Keratinocyte (primary cell): ENCODE measurements around the gene TPBGL. TPM values are rescaled to one million over a fixed set of nuclear protein-coding genes. Genes with fewer than 3 reads are reported as not detected.

Experiments used
- DNase-seq: peaks from one replicate; pipeline ENCODE4 v3.0.0-alpha.2; 2011; ENCODE audit warnings: low read depth, missing footprints, low spot score
- FAIRE-seq: peaks from 2 replicates; lab custom pipeline; 2011; peaks lifted over from hg19 to GRCh38; lab: Jason Lieb, UNC
- H2AFZ ChIP-seq: 2 replicates; pipeline ENCODE4 v1.6.0; 2012; ENCODE audit warnings: low read length, control low read depth, inconsistent platforms; ENCODE audit not compliant: control insufficient read depth
- H3K27ac ChIP-seq: 2 replicates; pipeline ENCODE4 v1.5.1; 2011; ENCODE audit warnings: low read length; ENCODE audit not compliant: control insufficient read depth, insufficient read depth
- H3K27me3 ChIP-seq: 3 replicates; pipeline ENCODE4 v1.6.0; 2011; ENCODE audit warnings: low read length; ENCODE audit not compliant: control insufficient read depth, insufficient read depth; ENCODE audit errors: extremely low read depth
- H3K36me3 ChIP-seq, 2 experiments: 2 replicates in 1 of 2; 3 replicates in 1 of 2; pipeline ENCODE4 v1.5.1; 2011; ENCODE audit warnings: low read length in 2 of 2, mild to moderate bottlenecking in 1 of 2; ENCODE audit not compliant: control insufficient read depth in 2 of 2, insufficient read depth in 2 of 2; ENCODE audit errors: extremely low read depth in 1 of 2
- H3K4me1 ChIP-seq: 3 replicates; pipeline ENCODE4 v1.5.1; 2011; ENCODE audit warnings: low read length; ENCODE audit not compliant: control insufficient read depth, insufficient read depth; ENCODE audit errors: extremely low read depth
- H3K4me2 ChIP-seq: 3 replicates; pipeline ENCODE4 v1.6.0; 2011; ENCODE audit warnings: low read depth, low read length; ENCODE audit not compliant: control insufficient read depth, insufficient read depth; ENCODE audit errors: extremely low read depth
- H3K4me3 ChIP-seq, 3 experiments: fragments of 200-600 bp in 1 of 3; sonication (generic) in 1 of 3; 2 replicates in 2 of 3; 3 replicates in 1 of 3; pipeline ENCODE4 v1.5.1; 2011 to 2016; ENCODE audit warnings: low read length in 3 of 3, mild to moderate bottlenecking in 3 of 3, control low read depth in 2 of 3, inconsistent platforms in 1 of 3, low read depth in 1 of 3, mixed read lengths in 1 of 3, mixed run types in 1 of 3, moderate library complexity in 1 of 3; ENCODE audit not compliant: control insufficient read depth in 2 of 3, insufficient read depth in 2 of 3; ENCODE audit errors: extremely low read depth in 1 of 3
- H3K79me2 ChIP-seq: 2 replicates; pipeline ENCODE4 v1.6.0; 2012; ENCODE audit warnings: low read length; ENCODE audit not compliant: control insufficient read depth, insufficient read depth
- H3K9ac ChIP-seq: 3 replicates; pipeline ENCODE4 v1.6.0; 2011; ENCODE audit warnings: low read length; ENCODE audit not compliant: control insufficient read depth, insufficient read depth; ENCODE audit errors: extremely low read depth
- H3K9me1 ChIP-seq: 3 replicates; pipeline ENCODE4 v1.6.0; 2011; ENCODE audit warnings: low read length; ENCODE audit not compliant: control insufficient read depth, insufficient read depth; ENCODE audit errors: extremely low read depth
- H3K9me3 ChIP-seq: 2 replicates; pipeline ENCODE4 v1.5.1; 2012; ENCODE audit warnings: low read depth, low read length; ENCODE audit not compliant: control insufficient read depth
- H4K20me1 ChIP-seq: 3 replicates; pipeline ENCODE4 v1.6.0; 2011; ENCODE audit warnings: low read length; ENCODE audit not compliant: control insufficient read depth, insufficient read depth; ENCODE audit errors: extremely low read depth
- CTCF ChIP-seq, 3 experiments: IDR thresholded peaks in 1 of 3; conservative IDR thresholded peaks in 1 of 3; optimal IDR thresholded peaks in 1 of 3; 2 replicates in 2 of 3; 3 replicates in 1 of 3; pipeline versions ENCODE3 to v1.5.1; 2011; ENCODE audit warnings: low read length in 3 of 3, mild to moderate bottlenecking in 3 of 3, moderate library complexity in 2 of 3, control low read depth in 1 of 3, inconsistent platforms in 1 of 3; ENCODE audit not compliant: insufficient read depth in 2 of 3; ENCODE audit errors: extremely low read depth in 1 of 3
- EZH2 ChIP-seq: IDR thresholded peaks from one replicate; pipeline ENCODE4 v1.6.1; 2012; ENCODE audit warnings: inconsistent platforms, mild to moderate bottlenecking, low read length, moderate library complexity
- dilution Hi-C: fragments of 300-500 bp; cut with MboI; formaldehyde crosslinking; loops from one replicate; pipeline ENCODE4 v1.7.0; 2020; ENCODE audit warnings: low sequenced_read_pairs; ENCODE audit not compliant: extremely low pct_ligation_motif_present
- polyA plus RNA-seq, 5 experiments: library from polyadenylated mRNA; depleted of rRNA in 3 of 5; stranded (reverse) in 3 of 5; stranded (forward) in 1 of 5; unstranded in 1 of 5; fragments of >200 nt; gene quantifications; 1 replicate in 1 of 5; 2 replicates in 3 of 5; 3 replicates in 1 of 5; pipeline versions ENCODE4 v1.2.1 to v1.2.3, GENCODE V29; 2011 to 2012; ENCODE audit warnings: missing spikeins in 2 of 5, low read depth in 1 of 5, low replicate concordance in 1 of 5

The TPBGL gene
- polyA plus RNA-seq, 1 donor (not counting 4 experiments of a cell fraction or from before 2014, with no cell fraction given), result not detected

GRCh38 chr11:75285776-75286360 lies 45.3 kb downstream of the TPBGL start:
- Histone ChIP-seq H3K4me3 (no peak overlapping the region), H3K4me1 (no peaks in the 10 kb centered on the region), H3K79me2 (no peaks in the 10 kb centered on the region), H4K20me1 (no peaks in the 10 kb centered on the region), H3K9ac (no peak overlapping the region), H2AFZ (no peak overlapping the region), H3K4me2 (no peak overlapping the region), H3K27ac (no peak overlapping the region), H3K27me3 (peaks cover 4% of the 10 kb centered on the region), H3K36me3 (no peaks in the 10 kb centered on the region), H3K9me1 (no peaks in the 10 kb centered on the region), H3K9me3 (no peaks in the 10 kb centered on the region)
- TF ChIP-seq EZH2 (no peak), CTCF (optimal IDR thresholded peaks at IDR 0.05 in 1 of 3, IDR thresholded peaks at IDR 0.05 in 1 of 3, conservative IDR thresholded peaks at IDR 0.05 in 1 of 3; ENCODE audit: extremely low read depth in 1 of 3, insufficient read depth in 2 of 3, low read length in 3 of 3) (no peak)
- dilution Hi-C loops, result no loop called here
- DNase-seq (no peak), FAIRE-seq (no peak)

- H3K36me3 ChIP-seq, result no peaks in the 10 kb centered on the region
- TF ChIP-seq CTCF (optimal IDR thresholded peaks at IDR 0.05 in 1 of 3, IDR thresholded peaks at IDR 0.05 in 1 of 3, conservative IDR thresholded peaks at IDR 0.05 in 1 of 3; ENCODE audit: extremely low read depth in 1 of 3, insufficient read depth in 2 of 3, low read length in 3 of 3) (no peak), EZH2 (no peak)
Measured at GRCh38 chr11:75286826-75287465, 46.4 kb downstream of the TPBGL start.

More at GRCh38 chr11:75286826-75287465, 46.4 kb downstream of the TPBGL start:
- no peak overlapping the region for H3K4me3 ChIP-seq
- H3K27me3 ChIP-seq, result peaks cover 4% of the 10 kb centered on the region
- H4K20me1 ChIP-seq, result no peaks in the 10 kb centered on the region
- H3K9me1 ChIP-seq, result no peaks in the 10 kb centered on the region
- DNase-seq (no peak), FAIRE-seq (no peak)
- no peaks in the 10 kb centered on the region for H3K79me2 ChIP-seq
- no peaks in the 10 kb centered on the region for H3K4me1 ChIP-seq
- dilution Hi-C loops, result no loop called here
- H3K9me3 ChIP-seq, result no peaks in the 10 kb centered on the region
- no peak overlapping the region for H2AFZ ChIP-seq
- H3K9ac ChIP-seq, result no peak overlapping the region
- H3K27ac ChIP-seq, result no peak overlapping the region
- H3K4me2 ChIP-seq, result no peak overlapping the region
